DOHH2 (cell line): ENCODE measurements around the gene CALN1.

ENCODE experiments used
- CTCF ChIP-seq: fragments of 200-600 bp; sonication (generic); IDR thresholded peaks from one replicate; pipeline ENCODE4 v1.5.1; 2014; ENCODE audit warnings: antibody characterized with exemption, mild to moderate bottlenecking, low read depth, low read length; ENCODE audit not compliant: poor library complexity, severe bottlenecking
- EZH2phosphoT487 ChIP-seq: fragments of 200-600 bp; sonication (generic); IDR thresholded peaks from 2 replicates; pipeline ENCODE4 v1.6.1; 2017; ENCODE audit warnings: borderline replicate concordance, mild to moderate bottlenecking, antibody characterized with exemption, low read length, moderate library complexity, mixed read lengths

GRCh38 chr7:71871446-71871845 lies 540.7 kb downstream of the CALN1 start:
- TF ChIP-seq CTCF (peak; percentile 29), EZH2phosphoT487 (no peak)
